GM21528 (cell line): ENCODE results near the gene S100A6.
"Not testable (repeated sequence)": the region's sequence is repeated elsewhere in the genome, so short reads cannot be mapped to it uniquely, and the experiment has no call there.

Source experiments
- ATAC-seq: cut with Tn5 transposase; IDR thresholded peaks from one replicate; pipeline ENCODE4 v1.9.1; 2021; ENCODE audit warnings: mild to moderate bottlenecking, moderate library complexity; ENCODE audit not compliant: unreplicated experiment, low FRiP score

The S100A6 gene

GRCh38 chr1:153565529-153566374 is 30.0 kb upstream of the S100A6 start, which contains the start of gene S100A2:
Gene S100A2 (minus strand): TSS chr1:153565844. CDS start chr1:153563877, 1,967 bp downstream.
- ATAC-seq: no peak

GRCh38 chr1:153563991-153564390 is 28.2 kb upstream of the S100A6 start:
- ATAC-seq: no peak

- no peak for ATAC-seq
Observed at GRCh38 chr1:153563483-153563901, 27.7 kb upstream of the S100A6 start.

GRCh38 chr1:153562021-153562420 is 26.2 kb upstream of the S100A6 start:
- not testable (repeated sequence) for ATAC-seq

GRCh38 chr1:153561466-153561985 is 25.7 kb upstream of the S100A6 start:
- ATAC-seq: no peak

- ATAC-seq: no peak
Observed at GRCh38 chr1:153560771-153561465, 25.1 kb upstream of the S100A6 start.

GRCh38 chr1:153560241-153560640 is 24.4 kb upstream of the S100A6 start:
- ATAC-seq: no peak

GRCh38 chr1:153557877-153558276 is 22.1 kb upstream of the S100A6 start:
- ATAC-seq: no peak

- no peak for ATAC-seq
Observed at GRCh38 chr1:153556348-153556747, 20.6 kb upstream of the S100A6 start.

- ATAC-seq: no peak
Observed at GRCh38 chr1:153553830-153554541, 18.2 kb upstream of the S100A6 start.

GRCh38 chr1:153553096-153553495 is 17.3 kb upstream of the S100A6 start:
- ATAC-seq: no peak

- no peak for ATAC-seq
Observed at GRCh38 chr1:153552335-153552734, 16.5 kb upstream of the S100A6 start.

GRCh38 chr1:153550827-153551500 is 15.2 kb upstream of the S100A6 start:
- no peak for ATAC-seq

GRCh38 chr1:153550398-153550758 is 14.6 kb upstream of the S100A6 start:
- no peak for ATAC-seq

GRCh38 chr1:153549741-153550397 is 14.1 kb upstream of the S100A6 start:
- ATAC-seq: no peak

- ATAC-seq: no peak
Observed at GRCh38 chr1:153548722-153549688, 13.2 kb upstream of the S100A6 start, which contains the start of gene S100A3. Gene S100A3 (minus strand): TSS chr1:153549258. CDS start chr1:153548485, 773 bp downstream.

- ATAC-seq: no peak
Observed at GRCh38 chr1:153547560-153548551, 12.1 kb upstream of the S100A6 start.
